ENCODE data around the gene SKA1. TPM values are rescaled to one million over a fixed set of nuclear protein-coding genes. Genes with fewer than 3 reads are reported as not detected.
"Not testable (repeated sequence)": the region's sequence is repeated elsewhere in the genome, so short reads cannot be mapped to it uniquely, and the experiment has no call there.

Gene SKA1
- total and polyA plus RNA-seq, 2 of the 13 experiments (the other 11 are each of a cell fraction or from before 2014, with no cell fraction given): 5.3 to 21.3 TPM

GRCh38 chr18:50404752-50405581 is 30.1 kb downstream of the SKA1 start (continued):
- TF ChIP-seq, protein P1, sequence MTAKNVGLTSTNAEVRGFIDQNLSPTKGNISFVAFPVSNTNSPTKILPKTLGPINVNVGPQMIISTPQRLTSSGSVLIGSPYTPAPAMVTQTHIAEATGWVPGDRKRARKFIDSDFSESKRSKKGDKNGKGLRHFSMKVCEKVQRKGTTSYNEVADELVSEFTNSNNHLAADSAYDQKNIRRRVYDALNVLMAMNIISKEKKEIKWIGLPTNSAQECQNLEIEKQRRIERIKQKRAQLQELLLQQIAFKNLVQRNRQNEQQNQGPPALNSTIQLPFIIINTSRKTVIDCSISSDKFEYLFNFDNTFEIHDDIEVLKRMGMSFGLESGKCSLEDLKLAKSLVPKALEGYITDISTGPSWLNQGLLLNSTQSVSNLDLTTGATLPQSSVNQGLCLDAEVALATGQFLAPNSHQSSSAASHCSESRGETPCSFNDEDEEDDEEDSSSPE (CRISPR knock-in tag; IDR thresholded peaks at IDR 0.05): peak; percentile 43; the same call in 1 of the 2 replicates
- TF ChIP-seq NONO, SOX6 (IDR thresholded peaks at IDR 0.05): not testable (repeated sequence)
- peak; percentile 24; the same call in 1 of the 2 replicates for TF ChIP-seq NONO (CRISPR knock-in tag; conservative IDR thresholded peaks at IDR 0.05)
- TF ChIP-seq FOXA1 (IDR thresholded peaks at IDR 0.05): peak; percentile 37; the same call in 1 of the 2 replicates
- TF ChIP-seq FOXA1 (CRISPR knock-in tag; IDR thresholded peaks at IDR 0.05): peak; percentile 96
- TF ChIP-seq SOX6 (CRISPR knock-in tag; IDR thresholded peaks at IDR 0.05): peak; percentile 99
- peak; percentile 46; the same call in 1 of the 2 replicates for TF ChIP-seq MIXL1 (CRISPR knock-in tag; IDR thresholded peaks at IDR 0.05)
- TF ChIP-seq ZFX (CRISPR knock-in tag; IDR thresholded peaks at IDR 0.05; ENCODE audit: low read depth): 0 out of 2 replicates have a peak, but pooled peaks have one; percentile 26
- peak; percentile 90 for TF ChIP-seq ZNF652 (CRISPR knock-in tag; IDR thresholded peaks at IDR 0.05; ENCODE audit: borderline replicate concordance, low read depth)
- TF ChIP-seq TARDBP (CRISPR knock-in tag; IDR thresholded peaks at IDR 0.05): peak; percentile 82; the same call in 1 of the 2 replicates
- TF ChIP-seq HDAC2 (CRISPR knock-in tag; IDR thresholded peaks at IDR 0.05): peak; percentile 87
- TF ChIP-seq MEF2D (CRISPR knock-in tag; IDR thresholded peaks at IDR 0.05): 0 out of 2 replicates have a peak, but pooled peaks have one; percentile 35
- 0 out of 2 replicates have a peak, but pooled peaks have one; percentile 9 for TF ChIP-seq ARID2 (CRISPR knock-in tag; IDR thresholded peaks at IDR 0.05; ENCODE audit: borderline replicate concordance)
- 0 out of 2 replicates have a peak, but pooled peaks have one; percentile 50 for TF ChIP-seq TFE3 (CRISPR knock-in tag; IDR thresholded peaks at IDR 0.05)
- TF ChIP-seq KDM3A (CRISPR knock-in tag; IDR thresholded peaks at IDR 0.05; ENCODE audit: low read depth): peak; percentile 50; the same call in 1 of the 2 replicates
- TF ChIP-seq, protein P2, sequence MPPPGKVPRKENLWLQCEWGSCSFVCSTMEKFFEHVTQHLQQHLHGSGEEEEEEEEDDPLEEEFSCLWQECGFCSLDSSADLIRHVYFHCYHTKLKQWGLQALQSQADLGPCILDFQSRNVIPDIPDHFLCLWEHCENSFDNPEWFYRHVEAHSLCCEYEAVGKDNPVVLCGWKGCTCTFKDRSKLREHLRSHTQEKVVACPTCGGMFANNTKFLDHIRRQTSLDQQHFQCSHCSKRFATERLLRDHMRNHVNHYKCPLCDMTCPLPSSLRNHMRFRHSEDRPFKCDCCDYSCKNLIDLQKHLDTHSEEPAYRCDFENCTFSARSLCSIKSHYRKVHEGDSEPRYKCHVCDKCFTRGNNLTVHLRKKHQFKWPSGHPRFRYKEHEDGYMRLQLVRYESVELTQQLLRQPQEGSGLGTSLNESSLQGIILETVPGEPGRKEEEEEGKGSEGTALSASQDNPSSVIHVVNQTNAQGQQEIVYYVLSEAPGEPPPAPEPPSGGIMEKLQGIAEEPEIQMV (CRISPR knock-in tag; IDR thresholded peaks at IDR 0.05; ENCODE audit: low read depth): 0 out of 2 replicates have a peak, but pooled peaks have one; percentile 33
- TF ChIP-seq, protein P3, sequence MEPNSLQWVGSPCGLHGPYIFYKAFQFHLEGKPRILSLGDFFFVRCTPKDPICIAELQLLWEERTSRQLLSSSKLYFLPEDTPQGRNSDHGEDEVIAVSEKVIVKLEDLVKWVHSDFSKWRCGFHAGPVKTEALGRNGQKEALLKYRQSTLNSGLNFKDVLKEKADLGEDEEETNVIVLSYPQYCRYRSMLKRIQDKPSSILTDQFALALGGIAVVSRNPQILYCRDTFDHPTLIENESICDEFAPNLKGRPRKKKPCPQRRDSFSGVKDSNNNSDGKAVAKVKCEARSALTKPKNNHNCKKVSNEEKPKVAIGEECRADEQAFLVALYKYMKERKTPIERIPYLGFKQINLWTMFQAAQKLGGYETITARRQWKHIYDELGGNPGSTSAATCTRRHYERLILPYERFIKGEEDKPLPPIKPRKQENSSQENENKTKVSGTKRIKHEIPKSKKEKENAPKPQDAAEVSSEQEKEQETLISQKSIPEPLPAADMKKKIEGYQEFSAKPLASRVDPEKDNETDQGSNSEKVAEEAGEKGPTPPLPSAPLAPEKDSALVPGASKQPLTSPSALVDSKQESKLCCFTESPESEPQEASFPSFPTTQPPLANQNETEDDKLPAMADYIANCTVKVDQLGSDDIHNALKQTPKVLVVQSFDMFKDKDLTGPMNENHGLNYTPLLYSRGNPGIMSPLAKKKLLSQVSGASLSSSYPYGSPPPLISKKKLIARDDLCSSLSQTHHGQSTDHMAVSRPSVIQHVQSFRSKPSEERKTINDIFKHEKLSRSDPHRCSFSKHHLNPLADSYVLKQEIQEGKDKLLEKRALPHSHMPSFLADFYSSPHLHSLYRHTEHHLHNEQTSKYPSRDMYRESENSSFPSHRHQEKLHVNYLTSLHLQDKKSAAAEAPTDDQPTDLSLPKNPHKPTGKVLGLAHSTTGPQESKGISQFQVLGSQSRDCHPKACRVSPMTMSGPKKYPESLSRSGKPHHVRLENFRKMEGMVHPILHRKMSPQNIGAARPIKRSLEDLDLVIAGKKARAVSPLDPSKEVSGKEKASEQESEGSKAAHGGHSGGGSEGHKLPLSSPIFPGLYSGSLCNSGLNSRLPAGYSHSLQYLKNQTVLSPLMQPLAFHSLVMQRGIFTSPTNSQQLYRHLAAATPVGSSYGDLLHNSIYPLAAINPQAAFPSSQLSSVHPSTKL (CRISPR knock-in tag; IDR thresholded peaks at IDR 0.05): peak; percentile 89
- TF ChIP-seq, protein P4, sequence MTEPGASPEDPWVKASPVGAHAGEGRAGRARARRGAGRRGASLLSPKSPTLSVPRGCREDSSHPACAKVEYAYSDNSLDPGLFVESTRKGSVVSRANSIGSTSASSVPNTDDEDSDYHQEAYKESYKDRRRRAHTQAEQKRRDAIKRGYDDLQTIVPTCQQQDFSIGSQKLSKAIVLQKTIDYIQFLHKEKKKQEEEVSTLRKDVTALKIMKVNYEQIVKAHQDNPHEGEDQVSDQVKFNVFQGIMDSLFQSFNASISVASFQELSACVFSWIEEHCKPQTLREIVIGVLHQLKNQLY (CRISPR knock-in tag; IDR thresholded peaks at IDR 0.05): peak; percentile 26; the same call in 1 of the 2 replicates
